GM19372 (cell line): ENCODE data around the gene FOXP4.

Experiments used
- ATAC-seq: cut with Tn5 transposase; IDR thresholded peaks from one replicate; pipeline ENCODE4 v1.9.1; 2021; ENCODE audit warnings: mild to moderate bottlenecking, low read depth, moderate library complexity; ENCODE audit not compliant: unreplicated experiment

The FOXP4 gene

GRCh38 chr6:41545247-41545702 lies 906 bp upstream of the FOXP4 start:
- no peak for ATAC-seq

- ATAC-seq: peak; percentile 43
Measured at GRCh38 chr6:41546475-41546865, 289 bp downstream of the FOXP4 start.

GRCh38 chr6:41546866-41547798 lies 951 bp downstream of the FOXP4 start:
- ATAC-seq: peak; percentile 12

- no peak for ATAC-seq
Measured at GRCh38 chr6:41547799-41548097, 1.6 kb downstream of the FOXP4 start.

GRCh38 chr6:41548098-41548840 lies 2.1 kb downstream of the FOXP4 start:
- ATAC-seq: no peak

GRCh38 chr6:41548841-41549642 lies 2.9 kb downstream of the FOXP4 start:
- no peak for ATAC-seq

- ATAC-seq: no peak
Measured at GRCh38 chr6:41549673-41550072, 3.5 kb downstream of the FOXP4 start.

- no peak for ATAC-seq
Measured at GRCh38 chr6:41551086-41551700, 5.0 kb downstream of the FOXP4 start.

- no peak for ATAC-seq
Measured at GRCh38 chr6:41551857-41552256, 5.7 kb downstream of the FOXP4 start.

- ATAC-seq: no peak
Measured at GRCh38 chr6:41552723-41553122, 6.5 kb downstream of the FOXP4 start.

GRCh38 chr6:41553405-41553999 lies 7.3 kb downstream of the FOXP4 start:
- ATAC-seq: no peak

- no peak for ATAC-seq
Measured at GRCh38 chr6:41555326-41556300, 9.4 kb downstream of the FOXP4 start.

GRCh38 chr6:41557335-41557734 lies 11.2 kb downstream of the FOXP4 start:
- no peak for ATAC-seq

GRCh38 chr6:41558033-41558807 lies 12.0 kb downstream of the FOXP4 start:
- no peak for ATAC-seq

GRCh38 chr6:41559655-41560427 lies 13.7 kb downstream of the FOXP4 start:
- ATAC-seq: no peak

- peak; percentile 79 for ATAC-seq
Measured at GRCh38 chr6:41560431-41561192, 14.4 kb downstream of the FOXP4 start.

GRCh38 chr6:41561416-41561815 lies 15.2 kb downstream of the FOXP4 start:
- ATAC-seq: no peak
